Thoracic aorta (tissue), 2 donors: Measurements from ENCODE around the gene TNRC6A. TPM values are rescaled to one million over a fixed set of nuclear protein-coding genes. Genes with fewer than 3 reads are reported as not detected.

ENCODE experiments used
- ATAC-seq: fragments of 150-250 bp; one replicate; pipeline ENCODE4 v1.8.0; 2017; ENCODE audit warnings: low read depth; ENCODE audit not compliant: insufficient number of reproducible peaks, low FRiP score
- DNase-seq: peaks from one replicate; pipeline ENCODE4 v3.0.0-alpha.2; 2020; ENCODE audit warnings: low spot score
- H3K27ac ChIP-seq, 2 donors: fragments of 200-600 bp; sonication (generic); 1 replicate in 1 of 2; 2 replicates in 1 of 2; pipeline ENCODE4 v1.5.1; 2016; ENCODE audit warnings: mild to moderate bottlenecking in 2 of 2, moderate library complexity in 2 of 2
- H3K27me3 ChIP-seq: fragments of 200-600 bp; sonication (generic); replicated peaks from 2 replicates; pipeline ENCODE4 v1.6.0; 2016; ENCODE audit warnings: mild to moderate bottlenecking; ENCODE audit not compliant: insufficient read depth
- H3K36me3 ChIP-seq: fragments of 200-600 bp; sonication (generic); one replicate; pipeline ENCODE4 v1.5.1; 2016
- H3K4me1 ChIP-seq, 2 donors: fragments of 200-600 bp; sonication (generic); 1 replicate in 1 of 2; 2 replicates in 1 of 2; pipeline versions ENCODE4 v1.5.1 to v1.6.0; 2016; ENCODE audit warnings: low read depth in 2 of 2, mild to moderate bottlenecking in 1 of 2; ENCODE audit not compliant: control insufficient read depth in 1 of 2
- H3K4me3 ChIP-seq: fragments of 200-600 bp; sonication (generic); 2 replicates; pipeline ENCODE4 v1.5.1; 2016; ENCODE audit warnings: mild to moderate bottlenecking
- H3K9me3 ChIP-seq: fragments of 200-600 bp; sonication (generic); 2 replicates; pipeline ENCODE4 v1.5.1; 2016
- CTCF ChIP-seq: fragments of 200-600 bp; sonication (generic); IDR thresholded peaks from one replicate; pipeline ENCODE4 v1.5.1; 2019; ENCODE audit warnings: antibody characterized with exemption
- total RNA-seq, 2 donors: library from RNA; depleted of rRNA; stranded (reverse); fragments of >200 nt; gene quantifications; one replicate each; pipeline versions ENCODE4 v1.1.0 to v1.2.3, GENCODE V29; 2016

The TNRC6A gene
- 10 to 100 TPM; 45.6 to 85.4 TPM for total RNA-seq

- no peaks in the 10 kb centered on the region for H3K36me3 ChIP-seq
- peak; percentile 87 for ATAC-seq
- H3K9me3 ChIP-seq, result no peaks in the 10 kb centered on the region
- H3K4me3 ChIP-seq, result peak within 1 kb of the TSS; percentile 90
- H3K27ac ChIP-seq, result peak within 1 kb of the TSS; percentile 93 to 96
- TF ChIP-seq CTCF, result no peak
- H3K27me3 ChIP-seq, result no peaks in the 10 kb centered on the region
- DNase-seq, result peak; percentile 51
- peaks cover 29 to 61% of the 10 kb centered on the region in 2 donors for H3K4me1 ChIP-seq
Measured at GRCh38 chr16:24729243-24729950, at the start of gene TNRC6A. Gene TNRC6A, plus strand, starts transcription at chr16:24729651. Its CDS starts 191 bp downstream, at chr16:24729842.

GRCh38 chr16:24681793-24682192 is 47.7 kb upstream of the TNRC6A start:
- Histone ChIP-seq H3K36me3 (no peaks in the 10 kb centered on the region), H3K4me3 (no peak overlapping the region), H3K9me3 (no peaks in the 10 kb centered on the region), H3K27me3 (no peaks in the 10 kb centered on the region), H3K27ac (no peak overlapping the region), H3K4me1 (peaks cover 4 to 17% of the 10 kb centered on the region in 2 donors)
- DNase-seq, result no peak
- ATAC-seq, result no peak
- TF ChIP-seq CTCF, result no peak

DNA sequence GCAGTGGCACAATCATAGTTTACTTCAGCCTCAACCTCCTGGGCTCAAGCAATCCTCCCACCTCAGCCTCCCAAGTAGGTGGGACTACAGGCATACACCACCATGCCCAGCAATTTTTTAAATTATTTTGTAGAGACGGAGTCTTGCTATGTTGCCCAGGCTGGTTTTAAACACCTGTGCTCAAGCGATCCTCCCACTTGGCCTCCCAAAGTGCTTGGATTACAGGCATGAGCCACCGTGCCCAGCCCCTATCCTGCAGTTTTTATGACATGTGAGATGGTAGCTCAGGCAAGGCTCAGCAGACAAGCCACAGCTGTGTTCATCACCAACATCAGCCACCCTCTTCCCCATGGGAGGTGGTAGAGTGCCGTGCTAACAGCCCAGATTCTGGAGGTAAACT is 46.2 kb upstream of the TNRC6A start:
- peaks cover 4 to 20% of the 10 kb centered on the region in 2 donors for H3K4me1 ChIP-seq
- no peak overlapping the region for H3K27ac ChIP-seq
- H3K4me3 ChIP-seq, result no peak overlapping the region
- no peak for TF ChIP-seq CTCF
- DNase-seq, result no peak
- no peak for ATAC-seq
- no peaks in the 10 kb centered on the region for H3K9me3 ChIP-seq
- no peaks in the 10 kb centered on the region for H3K36me3 ChIP-seq
- H3K27me3 ChIP-seq, result no peaks in the 10 kb centered on the region

DNA sequence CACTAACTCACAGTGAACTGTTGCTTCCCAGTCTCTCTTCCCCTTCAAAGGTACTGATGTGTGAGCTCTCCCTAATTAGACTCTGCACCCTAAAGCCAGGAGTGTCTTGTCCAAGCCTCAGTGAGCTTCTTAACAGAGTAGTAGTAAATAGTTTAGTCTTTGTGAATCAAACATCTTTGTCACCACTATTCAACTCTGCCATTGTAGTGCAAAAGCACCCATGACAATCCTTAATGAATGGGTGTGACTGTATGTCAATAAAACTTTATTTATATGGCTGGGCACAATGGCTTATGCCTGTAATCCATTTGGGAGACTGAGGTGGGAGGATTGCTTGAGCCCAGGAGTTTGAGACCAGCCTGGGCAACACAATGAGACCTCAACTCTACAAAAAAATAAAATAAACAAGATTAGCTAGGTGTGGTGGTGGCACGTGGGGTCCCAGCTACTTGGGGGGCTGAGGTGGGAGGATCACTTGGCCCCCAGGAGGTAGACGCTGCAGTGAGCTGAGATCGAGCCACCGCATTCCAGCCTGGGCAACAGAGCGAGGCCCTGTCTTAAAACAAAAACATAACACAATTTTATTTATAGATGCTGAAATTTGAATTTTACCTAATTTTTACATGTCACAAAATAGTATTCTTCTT is 45.5 kb upstream of the TNRC6A start:
- H3K9me3 ChIP-seq, result no peaks in the 10 kb centered on the region
- no peaks in the 10 kb centered on the region for H3K36me3 ChIP-seq
- TF ChIP-seq CTCF, result no peak
- DNase-seq, result no peak
- H3K4me1 ChIP-seq, result peaks cover 4 to 20% of the 10 kb centered on the region in 2 donors
- no peak for ATAC-seq
- no peak overlapping the region for H3K27ac ChIP-seq
- no peaks in the 10 kb centered on the region for H3K27me3 ChIP-seq
- H3K4me3 ChIP-seq, result no peak overlapping the region

- no peaks in the 10 kb centered on the region for H3K27me3 ChIP-seq
- peaks cover 4 to 20% of the 10 kb centered on the region in 2 donors for H3K4me1 ChIP-seq
- peak overlapping the region; percentile 44 to 67 for H3K27ac ChIP-seq
- H3K9me3 ChIP-seq, result no peaks in the 10 kb centered on the region
- peak overlapping the region; percentile 36 for H3K4me3 ChIP-seq
- ATAC-seq (peak; percentile 71), DNase-seq (peak; percentile 41)
- H3K36me3 ChIP-seq, result no peaks in the 10 kb centered on the region
- no peak for TF ChIP-seq CTCF
Measured at GRCh38 chr16:24685539-24686432, 43.7 kb upstream of the TNRC6A start.
